ENCODE measurements around the gene CFAP46.
"Not testable (repeated sequence)": the region's sequence is repeated elsewhere in the genome, so short reads cannot be mapped to it uniquely, and the experiment has no call there.

Gene CFAP46

GRCh38 chr10:132825783-132826523 lies 116.4 kb downstream of the CFAP46 start:
- DNase-seq (ENCODE audit: low read depth), result not testable (repeated sequence)

GRCh38 chr10:132820056-132820455 lies 122.3 kb downstream of the CFAP46 start:
- DNase-seq (ENCODE audit: low read depth), result no peak

- no peak for DNase-seq (ENCODE audit: low read depth)
Measured at GRCh38 chr10:132817701-132818211, 124.6 kb downstream of the CFAP46 start.

- DNase-seq (ENCODE audit: low read depth), result no peak
Measured at GRCh38 chr10:132816718-132817117, 125.7 kb downstream of the CFAP46 start.

- DNase-seq (ENCODE audit: low read depth), result no peak
Measured at GRCh38 chr10:132815168-132815857, 127.1 kb downstream of the CFAP46 start.

GRCh38 chr10:132814469-132814856 lies 127.9 kb downstream of the CFAP46 start:
- no peak for DNase-seq (ENCODE audit: low read depth)

GRCh38 chr10:132813560-132814468 lies 128.6 kb downstream of the CFAP46 start:
- no peak for DNase-seq (ENCODE audit: low read depth)

GRCh38 chr10:132813001-132813401 lies 129.4 kb downstream of the CFAP46 start:
- DNase-seq (ENCODE audit: low read depth), result no peak

GRCh38 chr10:132812520-132812919 lies 129.8 kb downstream of the CFAP46 start:
- DNase-seq (ENCODE audit: low read depth), result no peak

GRCh38 chr10:132811891-132812481 lies 130.4 kb downstream of the CFAP46 start:
- DNase-seq (ENCODE audit: low read depth), result no peak

- no peak for DNase-seq (ENCODE audit: low read depth)
Measured at GRCh38 chr10:132810807-132811700, 131.3 kb downstream of the CFAP46 start.

- no peak for DNase-seq (ENCODE audit: low read depth)
Measured at GRCh38 chr10:132810141-132810806, 132.1 kb downstream of the CFAP46 start.

GRCh38 chr10:132809232-132810140 lies 132.9 kb downstream of the CFAP46 start:
- DNase-seq (ENCODE audit: low read depth), result no peak

- no peak for DNase-seq (ENCODE audit: low read depth)
Measured at GRCh38 chr10:132808383-132809231, 133.8 kb downstream of the CFAP46 start.

GRCh38 chr10:132807621-132808049 lies 134.7 kb downstream of the CFAP46 start:
- no peak for DNase-seq (ENCODE audit: low read depth)

GRCh38 chr10:132806561-132807003 lies 135.8 kb downstream of the CFAP46 start:
- no peak for DNase-seq (ENCODE audit: low read depth)

GRCh38 chr10:132806110-132806509 lies 136.3 kb downstream of the CFAP46 start:
- no peak for DNase-seq (ENCODE audit: low read depth)

- no peak for DNase-seq (ENCODE audit: low read depth)
Measured at GRCh38 chr10:132805599-132805998, 136.8 kb downstream of the CFAP46 start.
